AG04449 (cell line): ENCODE results near the gene PRR5L.
A peak's percentile ranks its signal among the peaks of the same experiment; 100 is the strongest.

Experiments used
- CTCF ChIA-PET: fragments of 350-600 bp; formaldehyde crosslinking; extraction: SDS; loops from one replicate; lab custom pipeline; 2021; ENCODE audit warnings: antibody characterized with exemption; lab: Yijun Ruan, JAX
- POLR2A ChIA-PET: fragments of 400-600, 350-600 bp; formaldehyde crosslinking; extraction: SDS; loops from one replicate; lab custom pipeline; 2020; ENCODE audit warnings: antibody characterized with exemption, inconsistent platforms; lab: Yijun Ruan, JAX
- DNase-seq: peaks from one replicate; pipeline ENCODE4 v3.0.0-alpha.2; 2010; ENCODE audit warnings: low read depth, low spot score
- H3K4me3 ChIP-seq: 2 replicates; pipeline ENCODE4 v1.5.1; 2011; ENCODE audit warnings: low read depth, mild to moderate bottlenecking, control low read depth, low read length
- CTCF ChIP-seq: IDR thresholded peaks from one replicate; pipeline ENCODE4 v1.5.1; 2011; ENCODE audit warnings: mild to moderate bottlenecking, moderate library complexity, low read length, control low read depth, inconsistent platforms; ENCODE audit not compliant: insufficient read depth; ENCODE audit errors: missing control alignments

Gene PRR5L

GRCh38 chr11:36362902-36363301, 66.8 kb downstream of the PRR5L start:
- no peak for TF ChIP-seq CTCF
- DNase-seq = peak; percentile 77
- CTCF ChIA-PET = interaction anchor here (0.7 to 4.2 kb wide), 5 partner anchors 10 to 130 kb away, joined by 3 to 36 read pairs (median 7); no protein-coding TSS in a partner anchor
- POLR2A ChIA-PET = interaction anchor here (0.6 to 1.2 kb wide), 2 partner anchors 13 to 50 kb away, joined by 3 to 5 read pairs; no protein-coding TSS in a partner anchor
- H3K4me3 ChIP-seq = no peak overlapping the region

GRCh38 chr11:36363361-36364268, 67.5 kb downstream of the PRR5L start:
- POLR2A ChIA-PET = interaction anchor here (0.6 to 1.2 kb wide), 2 partner anchors 12 to 51 kb away, joined by 3 to 5 read pairs; no protein-coding TSS in a partner anchor
- no peak overlapping the region for H3K4me3 ChIP-seq
- CTCF ChIA-PET = interaction anchor here (0.7 to 4.2 kb wide), 10 partner anchors 9 to 129 kb away, joined by 3 to 36 read pairs (median 3); no protein-coding TSS in a partner anchor
- no peak for TF ChIP-seq CTCF
- DNase-seq = no peak

GRCh38 chr11:36364551-36365325, 68.7 kb downstream of the PRR5L start:
- ChIA-PET POLR2A (no interaction called here), CTCF (interaction anchor here (0.8 to 4.2 kb wide), 8 partner anchors 11 to 128 kb away, joined by 3 to 36 read pairs (median 3); no protein-coding TSS in a partner anchor)
- TF ChIP-seq CTCF = no peak
- no peak overlapping the region for H3K4me3 ChIP-seq
- no peak for DNase-seq

- POLR2A ChIA-PET = no interaction called here
- no peak for TF ChIP-seq CTCF
- DNase-seq = no peak
- CTCF ChIA-PET = interaction anchor here (4.2 kb wide), 1 partner anchor 11 kb away, joined by 36 read pairs; no protein-coding TSS in a partner anchor
- no peak overlapping the region for H3K4me3 ChIP-seq
Observed at GRCh38 chr11:36365907-36366306, 69.8 kb downstream of the PRR5L start.

GRCh38 chr11:36367806-36368680, 72.0 kb downstream of the PRR5L start:
- CTCF ChIA-PET = no interaction called here
- no peak overlapping the region for H3K4me3 ChIP-seq
- no peak for DNase-seq
- TF ChIP-seq CTCF = no peak
- POLR2A ChIA-PET = no interaction called here
